Endothelial cell of umbilical vein (primary cell): Measurements from ENCODE around the gene CAMTA1. TPM values are rescaled to one million over a fixed set of nuclear protein-coding genes. Genes with fewer than 3 reads are reported as not detected.

Experiments
- BruUV-seq: library from RNA; stranded (reverse); fragments of 400-500 nt; replicated peaks from 2 replicates; lab custom pipeline; 2021; lab: Mats Ljungman, UMichigan
- CTCF ChIA-PET: fragments of 300-600, 350-600 bp; sonication (Branson Sonifier 250); formaldehyde crosslinking; loops from one replicate; lab custom pipeline; 2021; ENCODE audit warnings: antibody characterized with exemption, inconsistent platforms; lab: Charles Lee
- POLR2A ChIA-PET: fragments of 300-600, 350-600 bp; sonication (Branson Sonifier 250); formaldehyde crosslinking; loops from one replicate; lab custom pipeline; 2021; ENCODE audit warnings: antibody characterized with exemption, inconsistent platforms; lab: Charles Lee
- DNase-seq: peaks from one replicate; pipeline ENCODE4 v3.0.0-alpha.2; 2011; ENCODE audit warnings: low read depth, low spot score
- FAIRE-seq: peaks from 2 replicates; lab custom pipeline; 2011; peaks lifted over from hg19 to GRCh38; lab: Jason Lieb, UNC
- H2AFZ ChIP-seq: 2 replicates; pipeline ENCODE4 v1.6.0; 2012; ENCODE audit warnings: low read depth, low read length, control low read depth, inconsistent platforms
- H3K27ac ChIP-seq: 2 replicates; pipeline ENCODE4 v1.5.1; 2011; ENCODE audit warnings: low read depth, mild to moderate bottlenecking, control low read depth, low read length, moderate library complexity; ENCODE audit not compliant: insufficient read depth
- H3K27me3 ChIP-seq, 2 experiments: 2 replicates each; pipeline versions ENCODE4 v1.6.0 to v1.6.1; 2011; ENCODE audit warnings: low read length in 2 of 2, mixed read lengths in 1 of 2; ENCODE audit not compliant: control insufficient read depth in 2 of 2, insufficient read depth in 2 of 2
- H3K36me3 ChIP-seq, 2 experiments: 2 replicates in 1 of 2; 3 replicates in 1 of 2; pipeline ENCODE4 v1.5.1; 2011; ENCODE audit warnings: low read length in 2 of 2, mild to moderate bottlenecking in 1 of 2, moderate library complexity in 1 of 2; ENCODE audit not compliant: control insufficient read depth in 2 of 2, insufficient read depth in 2 of 2; ENCODE audit errors: extremely low read depth in 1 of 2
- H3K4me1 ChIP-seq: 3 replicates; pipeline ENCODE4 v1.5.1; 2011; ENCODE audit warnings: mild to moderate bottlenecking, low read length; ENCODE audit not compliant: control insufficient read depth, insufficient read depth; ENCODE audit errors: extremely low read depth
- H3K4me2 ChIP-seq: 2 replicates; pipeline ENCODE4 v1.6.1; 2011; ENCODE audit warnings: low read length, control low read depth, mixed read lengths; ENCODE audit not compliant: insufficient read depth
- H3K4me3 ChIP-seq, 3 experiments: fragments of 200-600 bp in 1 of 3; sonication (generic), shearing (Covaris generic) in 1 of 3; replicated peaks in 1 of 3; 2 replicates each; pipeline ENCODE4 v1.5.1; 2011 to 2016; ENCODE audit warnings: control low read depth in 3 of 3, low read length in 3 of 3, mild to moderate bottlenecking in 2 of 3, inconsistent platforms in 1 of 3, low read depth in 1 of 3, moderate library complexity in 1 of 3; ENCODE audit not compliant: insufficient read depth in 1 of 3
- H3K79me2 ChIP-seq: 2 replicates; pipeline ENCODE4 v1.6.0; 2012; ENCODE audit warnings: low read length, inconsistent platforms; ENCODE audit not compliant: control insufficient read depth, insufficient read depth
- H3K9ac ChIP-seq: replicated peaks from 2 replicates; pipeline ENCODE3; 2011; ENCODE audit warnings: low read length, control low read depth; ENCODE audit not compliant: insufficient read depth; ENCODE audit errors: extremely low read depth
- H3K9me1 ChIP-seq: replicated peaks from 3 replicates; pipeline ENCODE4 v1.6.0; 2011; ENCODE audit warnings: mild to moderate bottlenecking, low read length; ENCODE audit not compliant: control insufficient read depth, insufficient read depth; ENCODE audit errors: extremely low read depth
- H3K9me3 ChIP-seq: replicated peaks from 2 replicates; pipeline ENCODE4 v1.5.1; 2012; ENCODE audit warnings: low read length, inconsistent platforms; ENCODE audit not compliant: control insufficient read depth, insufficient read depth
- H4K20me1 ChIP-seq: replicated peaks from 2 replicates; pipeline ENCODE3; 2011; ENCODE audit warnings: mild to moderate bottlenecking, low read length; ENCODE audit not compliant: control insufficient read depth, insufficient read depth; ENCODE audit errors: extremely low read depth
- EZH2 ChIP-seq: IDR thresholded peaks from 2 replicates; pipeline ENCODE4 v1.6.1; 2012; ENCODE audit warnings: borderline replicate concordance, low read depth, mild to moderate bottlenecking, moderate library complexity, low read length, inconsistent platforms; ENCODE audit not compliant: severe bottlenecking
- FOS ChIP-seq: IDR thresholded peaks from 2 replicates; pipeline ENCODE4 v1.6.1; 2011; ENCODE audit warnings: mild to moderate bottlenecking, low read length, moderate library complexity, borderline replicate concordance; ENCODE audit not compliant: insufficient read depth
- GATA2 ChIP-seq: IDR thresholded peaks from 2 replicates; pipeline ENCODE4 v1.7.0; 2011; ENCODE audit warnings: low read depth, mild to moderate bottlenecking, moderate library complexity, mixed read lengths, low read length; ENCODE audit not compliant: insufficient read length, insufficient read depth
- JUN ChIP-seq: IDR thresholded peaks from 2 replicates; pipeline ENCODE4 v1.6.1; 2011; ENCODE audit warnings: borderline replicate concordance, low read depth; ENCODE audit not compliant: insufficient read length, insufficient read depth
- MAX ChIP-seq: IDR thresholded peaks from 2 replicates; pipeline ENCODE4 v1.6.1; 2011; ENCODE audit not compliant: insufficient read depth, insufficient read length
- MYC ChIP-seq: IDR thresholded peaks from one replicate; pipeline ENCODE4 v1.6.1; 2011; ENCODE audit warnings: mild to moderate bottlenecking, low read depth, low read length
- POLR2A ChIP-seq: IDR thresholded peaks from 2 replicates; pipeline ENCODE4 v1.6.1; 2012; ENCODE audit warnings: low read depth, mild to moderate bottlenecking, control low read depth, low read length
- POLR2AphosphoS5 ChIP-seq: IDR thresholded peaks from 2 replicates; pipeline ENCODE4 v1.6.1; 2012; ENCODE audit warnings: low read depth, mild to moderate bottlenecking, control low read depth, low read length, moderate library complexity; ENCODE audit not compliant: insufficient read depth
- dilution Hi-C: fragments of 300-500 bp; cut with MboI; formaldehyde crosslinking; loops from one replicate; pipeline ENCODE4 v1.15.0; 2019; ENCODE audit warnings: low sequenced_read_pairs; ENCODE audit not compliant: extremely low pct_ligation_motif_present
- intact Hi-C: fragments of 100-400 bp; cut with micrococcal nuclease; formaldehyde crosslinking; loops from one replicate; pipeline ENCODE4 v1.10.0; 2022
- polyA plus RNA-seq, 4 experiments: library from polyadenylated mRNA; depleted of rRNA in 3 of 4; stranded (reverse) in 3 of 4; unstranded in 1 of 4; fragments of >200 nt; gene quantifications; 2 replicates each; pipeline versions ENCODE4 v1.2.1 to v1.2.3, GENCODE V29; 2011 to 2012; ENCODE audit warnings: missing spikeins in 1 of 4
- total RNA-seq: library from RNA; stranded (reverse); gene quantifications from 2 replicates; pipeline ENCODE4 v1.2.3, GENCODE V29; 2021
- TF ChIP-seq, protein P1 (sequence below), 2 donors: IDR thresholded peaks; 1 replicate in 1 of 2; 2 replicates in 1 of 2; pipeline ENCODE4 v1.5.1; 2011; ENCODE audit warnings: low read length in 2 of 2, mild to moderate bottlenecking in 2 of 2, moderate library complexity in 2 of 2, control low read depth in 1 of 2, inconsistent platforms in 1 of 2, low read depth in 1 of 2; ENCODE audit not compliant: insufficient read depth in 1 of 2; ENCODE audit errors: extremely low read depth in 1 of 2

The CAMTA1 gene
- total and polyA plus RNA-seq, 2 donors (not counting 3 experiments of a cell fraction or from before 2014, with no cell fraction given): 50.8 to 92.7 TPM

DNA sequence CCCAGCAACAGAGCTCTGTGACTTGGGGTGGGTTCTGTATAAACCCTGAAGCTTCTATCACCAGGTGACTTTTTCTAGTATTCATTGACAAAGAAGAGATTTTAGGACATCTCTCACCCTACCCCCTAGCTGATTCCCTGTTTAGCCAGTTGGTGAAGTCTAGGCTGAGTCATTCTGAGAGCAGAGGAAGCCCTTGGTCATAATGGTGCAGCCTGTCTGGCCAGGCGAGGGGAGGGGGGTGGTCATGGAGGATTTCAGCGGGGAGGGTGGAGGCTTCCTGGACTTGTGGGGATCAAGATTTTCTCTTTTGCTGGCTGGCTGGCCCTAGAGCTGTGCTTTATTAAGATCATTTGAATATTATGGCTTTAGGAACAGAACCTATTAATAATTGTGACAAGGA lies 262.6 kb downstream of the CAMTA1 start:
- Histone ChIP-seq H3K4me3 (no peak overlapping the region), H3K79me2 (no peaks in the 10 kb centered on the region), H3K4me1 (no peaks in the 10 kb centered on the region), H3K27ac (no peak overlapping the region), H4K20me1 (no peaks in the 10 kb centered on the region), H2AFZ (no peak overlapping the region), H3K27me3 (no peaks in the 10 kb centered on the region), H3K4me2 (no peak overlapping the region), H3K9ac (no peak overlapping the region), H3K36me3 (no peaks in the 10 kb centered on the region), H3K9me3 (no peaks in the 10 kb centered on the region), H3K9me1 (no peaks in the 10 kb centered on the region)
- ChIA-PET POLR2A (no interaction called here), CTCF (interaction anchor here (1.4 kb wide), 1 partner anchor 22 kb away, joined by 7 read pairs; no protein-coding TSS in a partner anchor)
- DNase-seq (no peak), FAIRE-seq (no peak)
- dilution Hi-C loops (no loop called here), intact Hi-C loops (no loop called here)
- TF ChIP-seq JUN: no peak
- no TSS peak for BruUV-seq

GRCh38 chr1:7048395-7048794 lies 263.1 kb downstream of the CAMTA1 start:
- Histone ChIP-seq H4K20me1 (no peaks in the 10 kb centered on the region), H3K9me1 (no peaks in the 10 kb centered on the region), H2AFZ (no peak overlapping the region), H3K36me3 (no peaks in the 10 kb centered on the region), H3K4me3 (no peak overlapping the region), H3K4me1 (no peaks in the 10 kb centered on the region), H3K4me2 (no peak overlapping the region), H3K79me2 (no peaks in the 10 kb centered on the region), H3K27me3 (no peaks in the 10 kb centered on the region), H3K27ac (no peak overlapping the region), H3K9me3 (no peaks in the 10 kb centered on the region), H3K9ac (no peak overlapping the region)
- intact Hi-C loops (no loop called here), dilution Hi-C loops (no loop called here)
- DNase-seq: no peak
- ChIA-PET CTCF (interaction anchor here (1.4 kb wide), 1 partner anchor 22 kb away, joined by 7 read pairs; no protein-coding TSS in a partner anchor), POLR2A (no interaction called here)
- BruUV-seq: no TSS peak
- no peak for FAIRE-seq
- no peak for TF ChIP-seq POLR2AphosphoS5
- TF ChIP-seq JUN: no peak
- no peak for TF ChIP-seq FOS
- TF ChIP-seq MAX: no peak
- no peak for TF ChIP-seq MYC
- TF ChIP-seq POLR2A: no peak
- TF ChIP-seq, protein P1, sequence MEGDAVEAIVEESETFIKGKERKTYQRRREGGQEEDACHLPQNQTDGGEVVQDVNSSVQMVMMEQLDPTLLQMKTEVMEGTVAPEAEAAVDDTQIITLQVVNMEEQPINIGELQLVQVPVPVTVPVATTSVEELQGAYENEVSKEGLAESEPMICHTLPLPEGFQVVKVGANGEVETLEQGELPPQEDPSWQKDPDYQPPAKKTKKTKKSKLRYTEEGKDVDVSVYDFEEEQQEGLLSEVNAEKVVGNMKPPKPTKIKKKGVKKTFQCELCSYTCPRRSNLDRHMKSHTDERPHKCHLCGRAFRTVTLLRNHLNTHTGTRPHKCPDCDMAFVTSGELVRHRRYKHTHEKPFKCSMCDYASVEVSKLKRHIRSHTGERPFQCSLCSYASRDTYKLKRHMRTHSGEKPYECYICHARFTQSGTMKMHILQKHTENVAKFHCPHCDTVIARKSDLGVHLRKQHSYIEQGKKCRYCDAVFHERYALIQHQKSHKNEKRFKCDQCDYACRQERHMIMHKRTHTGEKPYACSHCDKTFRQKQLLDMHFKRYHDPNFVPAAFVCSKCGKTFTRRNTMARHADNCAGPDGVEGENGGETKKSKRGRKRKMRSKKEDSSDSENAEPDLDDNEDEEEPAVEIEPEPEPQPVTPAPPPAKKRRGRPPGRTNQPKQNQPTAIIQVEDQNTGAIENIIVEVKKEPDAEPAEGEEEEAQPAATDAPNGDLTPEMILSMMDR (IDR thresholded peaks at IDR 0.05; ENCODE audit: extremely low read depth in 1 of 2, insufficient read depth in 1 of 2, low read depth in 1 of 2, low read length in 2 of 2): no peak
- no peak for TF ChIP-seq EZH2
- TF ChIP-seq GATA2: no peak
